Panc1 (cell line): ENCODE results near the gene COX17.

Experiments
- CTCF ChIP-seq: fragments of 450-650 bp; IDR thresholded peaks from 2 replicates; pipeline ENCODE4 v1.5.1; 2017; ENCODE audit warnings: mild to moderate bottlenecking
- POLR2AphosphoS5 ChIP-seq: IDR thresholded peaks from 2 replicates; pipeline ENCODE4 v1.6.1; 2012; ENCODE audit warnings: mild to moderate bottlenecking, low read depth, low read length, moderate library complexity
- REST ChIP-seq, 2 experiments: IDR thresholded peaks; 2 replicates each; pipeline ENCODE4 v1.6.1; 2011 to 2012; ENCODE audit warnings: low read depth in 2 of 2, control low read depth in 1 of 2, low read length in 1 of 2, mild to moderate bottlenecking in 1 of 2, moderate library complexity in 1 of 2; ENCODE audit not compliant: insufficient read depth in 1 of 2
- SIN3A ChIP-seq: IDR thresholded peaks from 2 replicates; pipeline ENCODE4 v1.6.1; 2012; ENCODE audit warnings: low read depth, mild to moderate bottlenecking, low read length, moderate library complexity, borderline replicate concordance; ENCODE audit not compliant: insufficient read depth
- TCF7L2 ChIP-seq: IDR thresholded peaks from 2 replicates; pipeline ENCODE4 v1.6.1; 2011; ENCODE audit warnings: mild to moderate bottlenecking, low read depth, low read length, inconsistent platforms

- TF ChIP-seq CTCF (no peak), REST (IDR thresholded peaks at IDR 0.05; ENCODE audit: insufficient read depth in 1 of 2, low read depth in 2 of 2, low read length in 1 of 2) (no peak), POLR2AphosphoS5 (no peak), TCF7L2 (no peak), SIN3A (no peak)
Measured at GRCh38 chr3:119657887-119658702, 19.1 kb downstream of the COX17 start.
